Omental fat pad (tissue), 4 donors: ENCODE measurements around the gene FAM25A. TPM values are rescaled to one million over a fixed set of nuclear protein-coding genes. Genes with fewer than 3 reads are reported as not detected.
"Not testable (repeated sequence)": the region's sequence is repeated elsewhere in the genome, so short reads cannot be mapped to it uniquely, and the experiment has no call there.

Source experiments
- ATAC-seq: fragments of 150-250 bp; one replicate; pipeline ENCODE4 v1.9.1; 2016; ENCODE audit warnings: mild to moderate bottlenecking, moderate library complexity; ENCODE audit not compliant: low FRiP score
- DNase-seq: peaks from one replicate; pipeline ENCODE4 v3.0.0-alpha.2; 2019; ENCODE audit warnings: low spot score
- CTCF ChIP-seq, 3 donors: fragments of 450-650 bp; IDR thresholded peaks; one replicate each; pipeline ENCODE4 v1.5.1; 2016 to 2017; ENCODE audit warnings: antibody characterized with exemption in 3 of 3, mild to moderate bottlenecking in 3 of 3, moderate library complexity in 2 of 3
- total RNA-seq, 4 donors: library from RNA; depleted of rRNA; stranded (reverse); fragments of >200 nt; gene quantifications; one replicate each; pipeline ENCODE4 v1.1.0, GENCODE V29; 2016

FAM25A gene
- total RNA-seq, 4 donors from 2014 or later: not detected

- TF ChIP-seq CTCF (IDR thresholded peaks at IDR 0.05): no peak
- DNase-seq (no peak), ATAC-seq (no peak)
These were observed 11.0 kb downstream of the FAM25A start for GRCh38 chr10:87030912-87031635.

GRCh38 chr10:87036623-87037022, 16.5 kb downstream of the FAM25A start:
- no peak for TF ChIP-seq CTCF (IDR thresholded peaks at IDR 0.05)
- DNase-seq: no peak
- ATAC-seq: no peak

- ATAC-seq (no peak), DNase-seq (no peak)
- TF ChIP-seq CTCF (IDR thresholded peaks at IDR 0.05): no peak
These were observed 18.2 kb downstream of the FAM25A start for GRCh38 chr10:87038286-87038717.

GRCh38 chr10:87038786-87039185, 18.7 kb downstream of the FAM25A start:
- TF ChIP-seq CTCF (IDR thresholded peaks at IDR 0.05): no peak
- ATAC-seq (no peak), DNase-seq (no peak)

GRCh38 chr10:87043579-87043978, 23.5 kb downstream of the FAM25A start:
- DNase-seq, ATAC-seq: not testable (repeated sequence)

GRCh38 chr10:87045434-87045938, 25.4 kb downstream of the FAM25A start:
- no peak for TF ChIP-seq CTCF (IDR thresholded peaks at IDR 0.05)
- ATAC-seq (no peak), DNase-seq (no peak)

GRCh38 chr10:87053111-87053510, 33.0 kb downstream of the FAM25A start:
- DNase-seq (no peak), ATAC-seq (no peak)
- no peak for TF ChIP-seq CTCF (IDR thresholded peaks at IDR 0.05)
